HCT116 (cell line): Measurements from ENCODE around the gene BRK1. TPM values are rescaled to one million over a fixed set of nuclear protein-coding genes. Genes with fewer than 3 reads are reported as not detected.
A peak's percentile ranks its signal among the peaks of the same experiment; 100 is the strongest.
"Not testable (repeated sequence)": the region's sequence is repeated elsewhere in the genome, so short reads cannot be mapped to it uniquely, and the experiment has no call there.

ENCODE experiments used
- ATAC-seq: fragments of 200-7000 bp; cut with Tn5 transposase; 2 replicates; pipeline ENCODE4 v1.9.1; 2020; ENCODE audit warnings: mild to moderate bottlenecking, moderate library complexity
- BruUV-seq: library from RNA; stranded (reverse); fragments of 400-500 nt; replicated peaks from 2 replicates; lab custom pipeline; 2021; lab: Mats Ljungman, UMichigan
- CTCF ChIA-PET: fragments of 300-600 bp; sonication (Branson Sonifier 250); formaldehyde crosslinking; loops from one replicate; lab custom pipeline; 2021; ENCODE audit warnings: antibody characterized with exemption; lab: Charles Lee
- POLR2A ChIA-PET: fragments of 300-600, 350-600 bp; sonication (Branson Sonifier 250); formaldehyde crosslinking; loops from one replicate; lab custom pipeline; 2021; ENCODE audit warnings: antibody characterized with exemption; lab: Charles Lee
- RAD21 ChIA-PET, 2 experiments: fragments of 300-600 bp; sonication (Branson Sonifier 250); formaldehyde crosslinking; loops; one replicate each; lab custom pipeline; 2023; ENCODE audit warnings: low total read pairs in 2 of 2; ENCODE audit not compliant: uncharacterized antibody in 2 of 2, unreplicated experiment in 2 of 2, low non-redundant PET in 1 of 2; lab: Charles Lee
- DNase-seq: peaks from one replicate; pipeline ENCODE4 v3.0.0-alpha.2; 2010; ENCODE audit warnings: low read depth, low spot score
- H2AFZ ChIP-seq: fragments of 200-600 bp; shearing (Covaris generic), sonication (generic); 2 replicates; pipeline ENCODE4 v1.6.1; 2017; ENCODE audit warnings: low read depth, mixed run types, mixed read lengths, antibody characterized with exemption, low read length; ENCODE audit not compliant: poor library complexity, severe bottlenecking
- H3K27ac ChIP-seq: 2 replicates; pipeline ENCODE4 v1.5.1; 2012; ENCODE audit warnings: low read depth, low read length
- H3K27me3 ChIP-seq: fragments of 200-600 bp; sonication (generic); 2 replicates; pipeline ENCODE4 v1.6.1; 2016; ENCODE audit warnings: mixed run types, low read length, mixed read lengths; ENCODE audit not compliant: insufficient read depth
- H3K36me3 ChIP-seq, 2 experiments: fragments of 200-500 bp in 1 of 2; fragments of 200-600 bp in 1 of 2; sonication (Bioruptor generic) in 1 of 2; sonication (generic) in 1 of 2; 2 replicates each; pipeline versions ENCODE4 v1.5.1 to v1.6.1; 2014 to 2016; ENCODE audit warnings: low read length in 2 of 2, inconsistent platforms in 1 of 2, mixed read lengths in 1 of 2, mixed run types in 1 of 2; ENCODE audit not compliant: insufficient read depth in 2 of 2, control insufficient read depth in 1 of 2
- H3K4me1 ChIP-seq, 2 experiments: fragments of 200-600 bp in 1 of 2; sonication (generic) in 1 of 2; 2 replicates each; pipeline versions ENCODE4 v1.5.1 to v1.6.1; 2012 to 2017; ENCODE audit warnings: low read length in 2 of 2, inconsistent platforms in 1 of 2, mild to moderate bottlenecking in 1 of 2, mixed read lengths in 1 of 2, mixed run types in 1 of 2, moderate library complexity in 1 of 2; ENCODE audit not compliant: insufficient read depth in 2 of 2, control insufficient read depth in 1 of 2
- H3K4me2 ChIP-seq: fragments of 200-600 bp; sonication (generic); 2 replicates; pipeline ENCODE4 v1.6.1; 2017; ENCODE audit warnings: mixed run types, low read length, mixed read lengths
- H3K4me3 ChIP-seq, 2 experiments: fragments of 200-600 bp in 1 of 2; sonication (generic) in 1 of 2; replicated peaks in 1 of 2; 2 replicates each; pipeline ENCODE4 v1.5.1; 2011 to 2016; ENCODE audit warnings: low read length in 2 of 2, control low read depth in 1 of 2, low read depth in 1 of 2, mild to moderate bottlenecking in 1 of 2, mixed read lengths in 1 of 2, mixed run types in 1 of 2
- H3K79me2 ChIP-seq: fragments of 200-600 bp; sonication (generic); 2 replicates; pipeline ENCODE4 v1.6.1; 2017; ENCODE audit warnings: mild to moderate bottlenecking, mixed run types, low read length, moderate library complexity, mixed read lengths; ENCODE audit not compliant: insufficient read depth
- H3K9ac ChIP-seq: fragments of 200-600 bp; sonication (generic); 2 replicates; pipeline ENCODE4 v1.6.1; 2016; ENCODE audit warnings: low read length, mixed read lengths
- H3K9me2 ChIP-seq: fragments of 200-600 bp; sonication (generic), shearing (Covaris generic); 2 replicates; pipeline ENCODE4 v1.6.1; 2017; ENCODE audit warnings: mixed run types, mild to moderate bottlenecking, moderate library complexity; ENCODE audit not compliant: insufficient read depth
- H3K9me3 ChIP-seq, 2 experiments: fragments of 200-500 bp in 1 of 2; fragments of 200-600 bp in 1 of 2; sonication (Bioruptor generic) in 1 of 2; sonication (generic) in 1 of 2; 2 replicates each; pipeline ENCODE4 v1.6.1; 2014 to 2017; ENCODE audit warnings: low read length in 2 of 2, mixed read lengths in 2 of 2, inconsistent platforms in 1 of 2, low read depth in 1 of 2, mild to moderate bottlenecking in 1 of 2, mixed run types in 1 of 2, moderate library complexity in 1 of 2; ENCODE audit not compliant: control insufficient read depth in 1 of 2, insufficient read depth in 1 of 2
- H4K20me1 ChIP-seq: fragments of 200-600 bp; sonication (generic), shearing (Covaris generic); 2 replicates; pipeline ENCODE4 v1.6.1; 2017; ENCODE audit warnings: mixed run types, mild to moderate bottlenecking, moderate library complexity; ENCODE audit not compliant: insufficient read depth
- CEBPB ChIP-seq: IDR thresholded peaks from 2 replicates; pipeline ENCODE4 v1.6.1; 2012; ENCODE audit warnings: low read depth
- ELF1 ChIP-seq: IDR thresholded peaks from 2 replicates; pipeline ENCODE4 v1.6.1; 2012; ENCODE audit warnings: low read depth, borderline replicate concordance
- EZH2phosphoT487 ChIP-seq: fragments of 200-600 bp; IDR thresholded peaks from 2 replicates; pipeline ENCODE4 v1.6.1; 2018; ENCODE audit warnings: antibody characterized with exemption, borderline replicate concordance
- POLR2AphosphoS5 ChIP-seq: IDR thresholded peaks from 2 replicates; pipeline ENCODE4 v1.6.1; 2011; ENCODE audit warnings: mild to moderate bottlenecking, low read depth, low read length, moderate library complexity
- YY1 ChIP-seq: IDR thresholded peaks from 2 replicates; pipeline ENCODE4 v1.6.1; 2011; ENCODE audit warnings: low read length, low read depth, moderate library complexity, mild to moderate bottlenecking; ENCODE audit not compliant: insufficient replicate concordance; ENCODE audit errors: extremely low read depth
- ZFX ChIP-seq: fragments of 450-650 bp; IDR thresholded peaks from 2 replicates; pipeline ENCODE4 v1.6.1; 2017
- intact Hi-C: fragments of 100-400 bp; cut with micrococcal nuclease; formaldehyde crosslinking; loops from 2 replicates; pipeline ENCODE4 v1.10.0; 2022
- total RNA-seq: library from RNA; stranded (reverse); gene quantifications from one replicate; pipeline ENCODE4 v1.2.1, GENCODE V29; 2021; ENCODE audit not compliant: unreplicated experiment
- TF ChIP-seq, protein P1 (sequence below): IDR thresholded peaks from 2 replicates; pipeline ENCODE4 v1.6.1; 2012; ENCODE audit warnings: low read depth
- TF ChIP-seq, protein P2 (sequence below): IDR thresholded peaks from 2 replicates; pipeline ENCODE4 v1.6.1; 2012

Gene BRK1
- total RNA-seq, 1 experiment from 2014 or later, result 93.4 TPM

DNA sequence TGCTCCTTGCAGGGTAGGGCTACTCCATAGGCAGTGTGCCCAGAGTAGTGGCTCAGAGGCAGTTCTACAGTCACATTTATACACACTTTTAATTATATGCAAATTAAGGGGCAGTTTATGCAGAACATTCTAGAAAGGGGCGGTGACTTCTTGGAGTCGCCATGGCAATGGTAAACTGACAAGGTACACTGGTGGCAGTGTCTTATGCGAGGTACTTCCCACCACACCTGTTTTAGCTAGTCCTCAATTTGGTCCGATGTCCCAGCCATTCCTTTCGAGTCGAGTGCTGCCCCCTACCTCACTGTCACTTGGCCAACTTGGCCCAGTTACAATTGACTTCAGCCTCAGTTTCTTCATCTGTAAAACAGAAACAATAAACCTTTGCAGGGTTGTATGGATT is 45.5 kb downstream of the BRK1 start:
- Histone ChIP-seq H3K4me3 (no peak overlapping the region), H3K27me3 (no peaks in the 10 kb centered on the region), H3K4me2 (no peak overlapping the region), H3K9me2 (no peaks in the 10 kb centered on the region), H2AFZ (no peak overlapping the region), H4K20me1 (no peaks in the 10 kb centered on the region), H3K79me2 (no peaks in the 10 kb centered on the region), H3K9me3 (no peaks in the 10 kb centered on the region), H3K36me3 (no peaks in the 10 kb centered on the region), H3K9ac (no peak overlapping the region), H3K27ac (no peak overlapping the region), H3K4me1 (peaks cover 6 to 15% of the 10 kb centered on the region in 2 experiments; a peak in 1 of 4 replicates)
- ChIA-PET RAD21 (no interaction called here), CTCF (no interaction called here), POLR2A (no interaction called here)
- intact Hi-C loops, result loop anchor here (5.0 kb wide), 1 partner anchor 46 kb away; no protein-coding TSS in a partner anchor
- ATAC-seq, result no peak
- BruUV-seq, result no TSS peak
- no peak for DNase-seq
- TF ChIP-seq, protein P1, sequence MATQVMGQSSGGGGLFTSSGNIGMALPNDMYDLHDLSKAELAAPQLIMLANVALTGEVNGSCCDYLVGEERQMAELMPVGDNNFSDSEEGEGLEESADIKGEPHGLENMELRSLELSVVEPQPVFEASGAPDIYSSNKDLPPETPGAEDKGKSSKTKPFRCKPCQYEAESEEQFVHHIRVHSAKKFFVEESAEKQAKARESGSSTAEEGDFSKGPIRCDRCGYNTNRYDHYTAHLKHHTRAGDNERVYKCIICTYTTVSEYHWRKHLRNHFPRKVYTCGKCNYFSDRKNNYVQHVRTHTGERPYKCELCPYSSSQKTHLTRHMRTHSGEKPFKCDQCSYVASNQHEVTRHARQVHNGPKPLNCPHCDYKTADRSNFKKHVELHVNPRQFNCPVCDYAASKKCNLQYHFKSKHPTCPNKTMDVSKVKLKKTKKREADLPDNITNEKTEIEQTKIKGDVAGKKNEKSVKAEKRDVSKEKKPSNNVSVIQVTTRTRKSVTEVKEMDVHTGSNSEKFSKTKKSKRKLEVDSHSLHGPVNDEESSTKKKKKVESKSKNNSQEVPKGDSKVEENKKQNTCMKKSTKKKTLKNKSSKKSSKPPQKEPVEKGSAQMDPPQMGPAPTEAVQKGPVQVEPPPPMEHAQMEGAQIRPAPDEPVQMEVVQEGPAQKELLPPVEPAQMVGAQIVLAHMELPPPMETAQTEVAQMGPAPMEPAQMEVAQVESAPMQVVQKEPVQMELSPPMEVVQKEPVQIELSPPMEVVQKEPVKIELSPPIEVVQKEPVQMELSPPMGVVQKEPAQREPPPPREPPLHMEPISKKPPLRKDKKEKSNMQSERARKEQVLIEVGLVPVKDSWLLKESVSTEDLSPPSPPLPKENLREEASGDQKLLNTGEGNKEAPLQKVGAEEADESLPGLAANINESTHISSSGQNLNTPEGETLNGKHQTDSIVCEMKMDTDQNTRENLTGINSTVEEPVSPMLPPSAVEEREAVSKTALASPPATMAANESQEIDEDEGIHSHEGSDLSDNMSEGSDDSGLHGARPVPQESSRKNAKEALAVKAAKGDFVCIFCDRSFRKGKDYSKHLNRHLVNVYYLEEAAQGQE, result no peak
- TF ChIP-seq CEBPB (no peak), POLR2AphosphoS5 (no peak), ZFX (no peak)
- TF ChIP-seq, protein P2, sequence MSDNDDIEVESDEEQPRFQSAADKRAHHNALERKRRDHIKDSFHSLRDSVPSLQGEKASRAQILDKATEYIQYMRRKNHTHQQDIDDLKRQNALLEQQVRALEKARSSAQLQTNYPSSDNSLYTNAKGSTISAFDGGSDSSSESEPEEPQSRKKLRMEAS, result no peak
- TF ChIP-seq, all 23 proteins: peak for 0

DNA sequence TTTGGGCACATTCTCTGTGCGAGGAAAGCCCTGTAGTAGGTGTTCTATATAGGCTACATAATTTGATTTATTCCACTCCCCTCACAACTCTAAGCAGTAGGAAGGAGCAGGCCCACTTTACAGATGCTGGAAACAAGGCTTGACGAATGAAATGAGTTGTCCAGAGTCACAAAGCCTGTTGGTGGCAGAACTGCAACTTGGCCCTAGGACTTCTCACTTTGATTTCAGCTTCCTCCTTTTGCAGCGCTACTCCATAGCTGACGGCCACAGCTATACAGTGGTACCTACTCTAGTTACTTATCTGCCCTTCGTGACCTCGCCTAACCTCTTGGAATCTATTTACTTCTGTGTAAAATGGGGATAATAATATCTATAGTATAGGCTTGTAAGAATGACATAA is 46.7 kb downstream of the BRK1 start:
- no peaks in the 10 kb centered on the region for H3K36me3 ChIP-seq
- H3K9me3 ChIP-seq, result no peaks in the 10 kb centered on the region
- no TSS peak for BruUV-seq
- TF ChIP-seq YY1, result no peak
- no peak for TF ChIP-seq ELF1
- no peak for TF ChIP-seq EZH2phosphoT487
- TF ChIP-seq ZFX, result no peak
- TF ChIP-seq, all 23 proteins: peak for 0
- ChIA-PET POLR2A (no interaction called here), RAD21 (no interaction called here), CTCF (no interaction called here)
- Histone ChIP-seq H3K27me3 (no peaks in the 10 kb centered on the region), H3K27ac (no peak overlapping the region), H3K9me2 (no peaks in the 10 kb centered on the region), H3K4me3 (no peak overlapping the region), H3K79me2 (no peaks in the 10 kb centered on the region), H2AFZ (no peak overlapping the region), H4K20me1 (no peaks in the 10 kb centered on the region), H3K9ac (no peak overlapping the region), H3K4me2 (no peak overlapping the region), H3K4me1 (peaks cover 6 to 15% of the 10 kb centered on the region in 2 experiments; a peak in 1 of 4 replicates)
- ATAC-seq (no peak), DNase-seq (no peak)
- intact Hi-C loops, result loop anchor here (5.0 kb wide), 1 partner anchor 45 kb away; no protein-coding TSS in a partner anchor

DNA sequence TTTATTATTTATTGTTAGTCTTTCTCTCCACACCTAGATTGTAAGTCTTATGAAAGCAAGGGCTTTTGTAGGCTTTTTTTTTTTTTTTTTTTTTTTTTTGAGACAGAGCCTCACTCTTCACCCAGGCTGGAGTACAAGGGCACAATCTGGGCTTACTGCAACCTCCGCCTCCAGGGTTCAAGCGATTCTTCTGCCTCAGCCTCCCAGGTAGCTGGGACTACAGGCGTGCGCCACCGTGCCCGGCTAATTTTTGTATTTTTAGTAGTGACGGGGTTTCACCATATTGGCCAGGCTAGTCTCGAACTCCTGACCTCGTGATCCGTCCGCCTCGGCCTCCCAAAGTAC is 48.7 kb downstream of the BRK1 start:
- ATAC-seq, H4K20me1 ChIP-seq, H3K9me2 ChIP-seq, H3K27me3 ChIP-seq, H3K36me3 ChIP-seq, RAD21 ChIA-PET, H3K9me3 ChIP-seq, H3K79me2 ChIP-seq, BruUV-seq, DNase-seq, H3K27ac ChIP-seq: not testable (repeated sequence)
- H3K4me1 ChIP-seq, result peaks cover 6 to 15% of the 10 kb centered on the region in 2 experiments; a peak in 1 of 4 replicates
- peak overlapping the region; percentile 68 to 86 for H3K4me3 ChIP-seq
- peak overlapping the region; percentile 99 for H2AFZ ChIP-seq
- H3K9ac ChIP-seq, result peak overlapping the region; percentile 71
- CTCF ChIA-PET, result interaction anchor here (1.3 to 2.1 kb wide), 2 partner anchors 28 to 153 kb away, joined by 4 read pairs; no protein-coding TSS in a partner anchor
- intact Hi-C loops, result loop anchor here (2.0 to 5.0 kb wide), 2 partner anchors 43 to 61 kb away; no protein-coding TSS in a partner anchor
- peak overlapping the region; percentile 98 for H3K4me2 ChIP-seq
- POLR2A ChIA-PET, result interaction anchor here (1.0 kb wide), 1 partner anchor 84 kb away, joined by 3 read pairs; the partner anchor contains the start of gene TATDN2
